ENCODE data around the gene PDE11A. TPM values are rescaled to one million over a fixed set of nuclear protein-coding genes. Genes with fewer than 3 reads are reported as not detected.
"Not testable (repeated sequence)": the region's sequence is repeated elsewhere in the genome, so short reads cannot be mapped to it uniquely, and the experiment has no call there.

PDE11A gene
- total RNA-seq, 1 experiment from 2014 or later, result 1.4 TPM

DNA sequence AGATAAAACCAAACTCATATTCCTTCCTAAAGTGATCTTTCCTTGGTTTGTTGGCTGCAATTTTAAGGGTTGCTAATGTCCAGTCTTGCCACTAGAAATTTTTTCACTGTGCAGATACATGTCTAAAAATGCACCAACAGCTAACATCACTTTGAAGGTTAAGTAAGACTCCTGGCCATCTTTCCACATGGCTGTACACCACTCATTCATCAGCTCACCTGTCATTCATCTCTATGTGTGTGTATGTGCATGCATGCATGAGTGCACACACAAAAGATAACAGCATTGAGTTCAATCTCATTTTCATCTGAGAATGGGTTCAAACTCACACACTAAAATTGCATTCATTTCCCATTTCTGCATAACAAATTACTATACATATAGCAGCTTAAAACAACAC lies 203.8 kb downstream of the PDE11A start:
- H3K36me3 Mint-ChIP-seq (ENCODE audit: insufficient read depth, unreplicated experiment), result no peaks in the 10 kb centered on the region
- TF ChIP-seq, protein P1, sequence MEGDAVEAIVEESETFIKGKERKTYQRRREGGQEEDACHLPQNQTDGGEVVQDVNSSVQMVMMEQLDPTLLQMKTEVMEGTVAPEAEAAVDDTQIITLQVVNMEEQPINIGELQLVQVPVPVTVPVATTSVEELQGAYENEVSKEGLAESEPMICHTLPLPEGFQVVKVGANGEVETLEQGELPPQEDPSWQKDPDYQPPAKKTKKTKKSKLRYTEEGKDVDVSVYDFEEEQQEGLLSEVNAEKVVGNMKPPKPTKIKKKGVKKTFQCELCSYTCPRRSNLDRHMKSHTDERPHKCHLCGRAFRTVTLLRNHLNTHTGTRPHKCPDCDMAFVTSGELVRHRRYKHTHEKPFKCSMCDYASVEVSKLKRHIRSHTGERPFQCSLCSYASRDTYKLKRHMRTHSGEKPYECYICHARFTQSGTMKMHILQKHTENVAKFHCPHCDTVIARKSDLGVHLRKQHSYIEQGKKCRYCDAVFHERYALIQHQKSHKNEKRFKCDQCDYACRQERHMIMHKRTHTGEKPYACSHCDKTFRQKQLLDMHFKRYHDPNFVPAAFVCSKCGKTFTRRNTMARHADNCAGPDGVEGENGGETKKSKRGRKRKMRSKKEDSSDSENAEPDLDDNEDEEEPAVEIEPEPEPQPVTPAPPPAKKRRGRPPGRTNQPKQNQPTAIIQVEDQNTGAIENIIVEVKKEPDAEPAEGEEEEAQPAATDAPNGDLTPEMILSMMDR (IDR thresholded peaks at IDR 0.05; ENCODE audit: unreplicated experiment), result no peak
- no peak overlapping the region for H3K4me3 Mint-ChIP-seq (ENCODE audit: low read depth, unreplicated experiment)
- CTCF ChIA-PET, result no interaction called here
- intact Hi-C loops (cut with micrococcal nuclease; ENCODE audit: unreplicated experiment), result no loop called here
- no peak overlapping the region for H3K27ac Mint-ChIP-seq (ENCODE audit: unreplicated experiment)
- BruUV-seq (replicated peaks), result no TSS peak
- H3K9me3 Mint-ChIP-seq (ENCODE audit: low read depth, unreplicated experiment), result no peaks in the 10 kb centered on the region
- H3K27me3 Mint-ChIP-seq (ENCODE audit: unreplicated experiment), result no peaks in the 10 kb centered on the region
- no peaks in the 10 kb centered on the region for H3K4me1 Mint-ChIP-seq (ENCODE audit: low read depth, unreplicated experiment)
- no peak for DNase-seq

DNA sequence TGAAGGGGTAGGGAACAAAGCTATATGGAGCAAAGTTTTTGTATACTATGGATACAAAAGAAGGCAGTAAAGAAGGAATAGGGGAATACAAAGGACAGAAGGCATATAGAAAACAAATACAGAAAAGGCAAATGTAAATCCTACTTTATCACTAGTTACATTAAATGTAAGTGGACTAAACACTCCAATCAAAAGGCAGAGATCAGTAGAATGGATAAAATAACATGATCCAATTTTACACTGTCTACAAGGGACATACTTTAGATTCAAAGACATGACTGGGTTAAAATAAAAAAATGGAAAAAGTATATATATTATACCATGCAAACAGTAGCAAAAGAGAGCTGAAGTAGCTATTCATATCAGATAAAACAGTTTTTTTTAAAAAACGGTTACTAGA lies 215.0 kb downstream of the PDE11A start:
- Mint-ChIP-seq H3K27ac (ENCODE audit: unreplicated experiment) (no peak overlapping the region), H3K4me3 (ENCODE audit: low read depth, unreplicated experiment) (no peak overlapping the region), H3K9me3 (ENCODE audit: low read depth, unreplicated experiment) (peaks cover 3% of the 10 kb centered on the region), H3K36me3 (ENCODE audit: insufficient read depth, unreplicated experiment) (no peaks in the 10 kb centered on the region), H3K4me1 (ENCODE audit: low read depth, unreplicated experiment) (no peaks in the 10 kb centered on the region), H3K27me3 (ENCODE audit: unreplicated experiment) (no peaks in the 10 kb centered on the region)
- CTCF ChIA-PET, result no interaction called here
- intact Hi-C loops (cut with micrococcal nuclease; ENCODE audit: unreplicated experiment), result no loop called here
- DNase-seq, result no peak
- TF ChIP-seq, protein P1 (IDR thresholded peaks at IDR 0.05; ENCODE audit: unreplicated experiment), result no peak
- no TSS peak for BruUV-seq (replicated peaks)

DNA sequence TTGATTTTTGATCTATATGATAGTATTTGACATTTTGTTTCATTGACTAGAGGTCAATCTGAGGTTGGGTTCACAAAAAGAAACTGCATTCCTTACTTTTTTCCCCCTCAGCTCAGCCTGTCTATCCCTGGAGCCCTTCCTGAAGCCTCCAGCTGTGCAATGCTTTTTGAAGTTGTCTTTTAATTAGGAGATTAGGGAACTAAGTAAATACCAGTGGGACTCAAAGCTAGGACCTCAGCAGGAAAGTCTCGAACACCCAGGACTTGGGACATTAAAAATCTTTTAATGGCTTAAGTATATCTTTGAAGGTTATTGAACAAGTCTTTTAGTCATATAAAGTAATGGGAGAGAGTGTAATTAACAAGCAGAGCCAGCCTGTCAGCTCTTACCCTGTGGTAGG lies 220.2 kb downstream of the PDE11A start:
- no TSS peak for BruUV-seq (replicated peaks)
- TF ChIP-seq, protein P1 (IDR thresholded peaks at IDR 0.05; ENCODE audit: unreplicated experiment), result no peak
- Mint-ChIP-seq H3K36me3 (ENCODE audit: insufficient read depth, unreplicated experiment) (no peaks in the 10 kb centered on the region), H3K4me1 (ENCODE audit: low read depth, unreplicated experiment) (no peaks in the 10 kb centered on the region), H3K4me3 (ENCODE audit: low read depth, unreplicated experiment) (no peak overlapping the region), H3K9me3 (ENCODE audit: low read depth, unreplicated experiment) (peaks cover 2% of the 10 kb centered on the region), H3K27ac (ENCODE audit: unreplicated experiment) (no peak overlapping the region), H3K27me3 (ENCODE audit: unreplicated experiment) (no peaks in the 10 kb centered on the region)
- intact Hi-C loops (cut with micrococcal nuclease; ENCODE audit: unreplicated experiment), result no loop called here
- no peak for DNase-seq
- CTCF ChIA-PET, result no interaction called here

DNA sequence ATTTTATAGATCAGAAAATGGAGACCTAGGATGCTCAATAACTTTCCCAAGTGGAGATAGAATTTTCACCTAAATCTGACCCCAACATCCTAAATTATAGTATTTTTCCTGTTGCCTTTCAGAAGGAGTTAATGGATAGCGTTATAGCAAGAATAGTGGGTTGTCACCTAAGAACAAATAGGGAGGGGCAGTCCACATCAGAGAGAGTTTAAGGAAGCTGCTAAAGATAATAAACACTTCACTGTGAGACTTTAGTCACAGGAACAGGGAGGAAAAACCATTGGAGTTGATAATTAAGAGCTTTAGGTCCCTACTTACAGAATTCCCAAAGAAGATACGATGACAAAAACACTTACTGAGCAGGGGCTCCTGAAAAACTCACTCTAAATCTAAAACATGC lies 229.4 kb downstream of the PDE11A start:
- H3K4me3 Mint-ChIP-seq (ENCODE audit: low read depth, unreplicated experiment), result no peak overlapping the region
- no TSS peak for BruUV-seq (replicated peaks)
- H3K36me3 Mint-ChIP-seq (ENCODE audit: insufficient read depth, unreplicated experiment), result no peaks in the 10 kb centered on the region
- DNase-seq, result no peak
- CTCF ChIA-PET, result no interaction called here
- H3K9me3 Mint-ChIP-seq (ENCODE audit: low read depth, unreplicated experiment), result no peaks in the 10 kb centered on the region
- TF ChIP-seq, protein P1 (IDR thresholded peaks at IDR 0.05; ENCODE audit: unreplicated experiment), result no peak
- no peak overlapping the region for H3K27ac Mint-ChIP-seq (ENCODE audit: unreplicated experiment)
- no peaks in the 10 kb centered on the region for H3K27me3 Mint-ChIP-seq (ENCODE audit: unreplicated experiment)
- H3K4me1 Mint-ChIP-seq (ENCODE audit: low read depth, unreplicated experiment), result no peaks in the 10 kb centered on the region
- intact Hi-C loops (cut with micrococcal nuclease; ENCODE audit: unreplicated experiment), result no loop called here

DNA sequence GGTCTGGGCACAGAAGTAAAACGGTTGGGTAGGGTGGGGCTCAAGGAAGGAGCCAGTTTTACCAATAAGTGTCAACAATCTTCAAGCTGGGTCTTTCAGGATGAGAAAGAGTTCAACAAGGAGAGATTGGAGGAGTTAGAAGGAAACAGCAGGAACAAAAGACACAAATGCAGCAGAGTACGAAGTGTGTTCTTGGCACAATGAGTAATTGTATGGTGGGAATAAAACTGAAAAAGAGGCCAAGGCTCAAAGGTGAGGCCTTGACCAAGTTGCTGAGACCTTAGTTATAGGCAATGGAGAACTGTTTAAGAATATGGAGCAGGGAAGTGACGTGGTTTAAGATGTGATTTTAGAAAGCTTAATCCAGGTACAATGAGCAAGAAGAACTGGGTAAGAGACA lies 230.3 kb downstream of the PDE11A start:
- Mint-ChIP-seq H3K27ac (ENCODE audit: unreplicated experiment) (no peak overlapping the region), H3K36me3 (ENCODE audit: insufficient read depth, unreplicated experiment) (no peaks in the 10 kb centered on the region), H3K27me3 (ENCODE audit: unreplicated experiment) (no peaks in the 10 kb centered on the region), H3K9me3 (ENCODE audit: low read depth, unreplicated experiment) (peaks cover 4% of the 10 kb centered on the region), H3K4me1 (ENCODE audit: low read depth, unreplicated experiment) (no peaks in the 10 kb centered on the region), H3K4me3 (ENCODE audit: low read depth, unreplicated experiment) (no peak overlapping the region)
- no TSS peak for BruUV-seq (replicated peaks)
- intact Hi-C loops (cut with micrococcal nuclease; ENCODE audit: unreplicated experiment), result no loop called here
- DNase-seq, result no peak
- TF ChIP-seq, protein P1 (IDR thresholded peaks at IDR 0.05; ENCODE audit: unreplicated experiment), result no peak
- CTCF ChIA-PET, result no interaction called here

DNA sequence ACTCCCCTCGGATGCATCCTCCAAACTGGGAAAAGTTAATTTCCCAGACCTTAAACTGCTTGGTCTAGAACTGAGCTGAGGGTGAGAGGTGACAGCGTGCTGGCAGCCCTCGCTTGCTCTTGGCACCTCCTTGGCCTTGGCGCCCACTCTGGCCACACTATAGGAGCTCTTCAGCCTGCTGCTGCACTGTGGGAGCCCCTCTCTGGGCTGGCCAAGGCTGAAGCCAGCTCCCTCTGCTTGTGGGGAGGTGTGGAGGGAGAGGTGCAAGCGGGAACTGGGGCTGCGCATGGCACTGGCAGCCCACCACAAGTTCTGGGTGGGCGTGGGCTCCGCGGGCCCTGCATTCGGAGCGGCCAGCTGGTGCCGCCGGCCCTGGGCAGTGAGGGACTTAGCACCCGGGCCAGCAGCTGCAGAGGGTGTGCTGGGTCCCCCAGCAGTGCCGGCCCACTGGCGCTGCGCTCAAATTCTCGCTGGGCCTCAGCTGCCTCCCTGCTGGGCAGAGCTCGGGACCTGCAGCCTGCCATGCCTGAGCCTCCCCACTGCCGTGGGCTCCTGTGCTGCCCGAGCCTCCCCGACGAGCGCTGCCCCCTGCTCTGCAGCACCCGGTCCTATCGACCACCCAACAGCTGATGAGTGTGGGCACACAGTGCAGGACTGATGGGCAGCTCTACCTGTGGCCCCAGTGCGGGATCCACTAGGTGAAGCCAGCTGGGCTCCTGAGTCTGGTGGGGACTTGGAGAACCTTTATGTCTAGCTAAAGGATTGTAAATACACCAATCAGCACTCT lies 237.0 kb downstream of the PDE11A start:
- BruUV-seq (replicated peaks), result not testable (repeated sequence)

More for the DNA sequence above, 237.0 kb downstream of the PDE11A start:
- DNase-seq; H3K4me1 Mint-ChIP-seq (ENCODE audit: low read depth, unreplicated experiment); H3K27ac Mint-ChIP-seq (ENCODE audit: unreplicated experiment); H3K27me3 Mint-ChIP-seq (ENCODE audit: unreplicated experiment); H3K36me3 Mint-ChIP-seq (ENCODE audit: insufficient read depth, unreplicated experiment); H3K4me3 Mint-ChIP-seq (ENCODE audit: low read depth, unreplicated experiment); intact Hi-C loops (cut with micrococcal nuclease; ENCODE audit: unreplicated experiment): not testable (repeated sequence)
- H3K9me3 Mint-ChIP-seq (ENCODE audit: low read depth, unreplicated experiment), result peaks cover 10% of the 10 kb centered on the region
- CTCF ChIA-PET, result interaction anchor here (0.6 kb wide), 2 partner anchors 36 to 185 kb away, joined by 3 to 4 read pairs; no protein-coding TSS in a partner anchor

Data from Calu3 (cell line).